Sigmoid colon (tissue), 7 donors: ENCODE data around the gene GRAMD1B. TPM values are rescaled to one million over a fixed set of nuclear protein-coding genes. Genes with fewer than 3 reads are reported as not detected.

Experiments used
- DNase-seq: peaks from one replicate; pipeline ENCODE4 v3.0.0-alpha.2; 2019
- H3K27ac ChIP-seq, 4 donors: fragments of 200-600 bp; sonication (generic); one replicate each; pipeline ENCODE4 v1.5.1; 2016 to 2019; ENCODE audit warnings: mild to moderate bottlenecking in 1 of 4
- H3K27me3 ChIP-seq, 3 donors: fragments of 200-600 bp; sonication (generic); one replicate each; pipeline ENCODE4 v1.5.1; 2019; ENCODE audit warnings: mild to moderate bottlenecking in 1 of 3
- H3K36me3 ChIP-seq, 4 donors: fragments of 200-600 bp; sonication (generic); one replicate each; pipeline ENCODE4 v1.5.1; 2016 to 2019
- H3K4me1 ChIP-seq, 4 donors: fragments of 200-600 bp; sonication (generic); one replicate each; pipeline ENCODE4 v1.5.1; 2017 to 2019
- H3K4me3 ChIP-seq, 4 donors: fragments of 200-600 bp; sonication (generic); one replicate each; pipeline ENCODE4 v1.5.1; 2017 to 2019; ENCODE audit warnings: mild to moderate bottlenecking in 2 of 4, moderate library complexity in 1 of 4
- H3K9me3 ChIP-seq, 4 donors: fragments of 200-600 bp in 3 of 4; sonication (generic) in 3 of 4; one replicate each; pipeline versions ENCODE4 v1.5.1 to v1.6.1; 2013 to 2019
- EP300 ChIP-seq, 4 donors: sonication (generic); formaldehyde crosslinking; IDR thresholded peaks; one replicate each; pipeline ENCODE4 v1.6.1; 2017; ENCODE audit warnings: antibody characterized with exemption in 4 of 4
- POLR2A ChIP-seq, 2 donors: fragments of 450-650 bp; IDR thresholded peaks; one replicate each; pipeline ENCODE4 v1.6.1; 2016; ENCODE audit warnings: antibody characterized with exemption in 2 of 2, mild to moderate bottlenecking in 2 of 2, moderate library complexity in 2 of 2
- POLR2AphosphoS5 ChIP-seq, 4 donors: sonication (generic); formaldehyde crosslinking; IDR thresholded peaks; one replicate each; pipeline ENCODE4 v1.6.1; 2017; ENCODE audit warnings: antibody characterized with exemption in 4 of 4
- WGBS, 2 donors: extraction: QIAGEN DNeasy Blood & Tissue Kit; methylation state at CpG; one replicate each; pipeline ENCODE4 v1.1.7; 2013; 5-methylcytosine and 5-hydroxymethylcytosine counted together
- intact Hi-C: fragments of 100-400 bp; cut with DNase I; formaldehyde crosslinking; loops from one replicate; pipeline ENCODE4 v1.15.1; 2023
- polyA plus RNA-seq, 3 donors: library from polyadenylated mRNA; stranded (reverse); fragments of 200-250 nt; gene quantifications; one replicate each; pipeline ENCODE4 v1.2.3, GENCODE V29; 2013
- total RNA-seq, 4 donors: library from RNA; depleted of rRNA; stranded (reverse); fragments of >200 nt; gene quantifications; one replicate each; pipeline ENCODE4 v1.1.0, GENCODE V29; 2016
- TF ChIP-seq, protein P1 (sequence below), 4 experiments: fragments of 450-650 bp in 3 of 4; fragments of 200-600 bp in 1 of 4; IDR thresholded peaks; one replicate each; pipeline ENCODE4 v1.5.1; 2016 to 2019; ENCODE audit warnings: antibody characterized with exemption in 4 of 4, mild to moderate bottlenecking in 3 of 4, moderate library complexity in 2 of 4
- donor health status: healthy with polysubstance abuse.
- donor health status: Bipolar disorder and iron deficiency.
- donor health status: healthy.

GRAMD1B gene
- total and polyA plus RNA-seq, 7 donors: 1.8 to 5.0 (median 3.5) TPM

DNA sequence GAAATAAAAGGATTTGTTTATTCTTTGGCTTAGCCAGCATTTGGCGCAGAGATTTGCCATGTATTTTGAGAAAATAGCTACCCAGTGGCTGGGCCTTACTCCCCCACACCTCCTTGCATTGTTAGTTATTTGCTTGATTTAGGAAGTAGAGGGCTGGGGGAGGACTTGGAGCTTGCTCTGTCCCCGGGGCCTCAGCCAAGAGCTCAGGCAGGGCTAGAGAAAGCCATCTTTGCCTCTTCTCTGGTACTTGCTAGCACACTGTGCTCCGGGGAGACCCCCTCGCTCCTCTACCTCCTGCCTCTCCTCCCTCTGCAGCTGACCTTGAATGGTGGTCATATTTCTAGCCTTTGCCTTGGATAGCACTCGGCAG, 131.3 kb downstream of the GRAMD1B start:
- Histone ChIP-seq H3K4me1 (peaks cover 0 to 19% (median 16%) of the 10 kb centered on the region in 4 donors), H3K36me3 (no peaks in the 10 kb centered on the region), H3K4me3 (no peak overlapping the region), H3K27me3 (no peaks in the 10 kb centered on the region), H3K27ac (peak overlapping the region in 2 of 4 donors; percentile 2 to 16), H3K9me3 (no peaks in the 10 kb centered on the region)
- 83 to 84% methylated on average over 5 of the region's 5 CpGs for WGBS, 2 donors
- intact Hi-C loops: no loop called here
- no peak for DNase-seq
- TF ChIP-seq EP300 (IDR thresholded peaks at IDR 0.05) (no peak), POLR2AphosphoS5 (IDR thresholded peaks at IDR 0.05) (no peak), POLR2A (IDR thresholded peaks at IDR 0.05) (no peak)
- TF ChIP-seq, protein P1, sequence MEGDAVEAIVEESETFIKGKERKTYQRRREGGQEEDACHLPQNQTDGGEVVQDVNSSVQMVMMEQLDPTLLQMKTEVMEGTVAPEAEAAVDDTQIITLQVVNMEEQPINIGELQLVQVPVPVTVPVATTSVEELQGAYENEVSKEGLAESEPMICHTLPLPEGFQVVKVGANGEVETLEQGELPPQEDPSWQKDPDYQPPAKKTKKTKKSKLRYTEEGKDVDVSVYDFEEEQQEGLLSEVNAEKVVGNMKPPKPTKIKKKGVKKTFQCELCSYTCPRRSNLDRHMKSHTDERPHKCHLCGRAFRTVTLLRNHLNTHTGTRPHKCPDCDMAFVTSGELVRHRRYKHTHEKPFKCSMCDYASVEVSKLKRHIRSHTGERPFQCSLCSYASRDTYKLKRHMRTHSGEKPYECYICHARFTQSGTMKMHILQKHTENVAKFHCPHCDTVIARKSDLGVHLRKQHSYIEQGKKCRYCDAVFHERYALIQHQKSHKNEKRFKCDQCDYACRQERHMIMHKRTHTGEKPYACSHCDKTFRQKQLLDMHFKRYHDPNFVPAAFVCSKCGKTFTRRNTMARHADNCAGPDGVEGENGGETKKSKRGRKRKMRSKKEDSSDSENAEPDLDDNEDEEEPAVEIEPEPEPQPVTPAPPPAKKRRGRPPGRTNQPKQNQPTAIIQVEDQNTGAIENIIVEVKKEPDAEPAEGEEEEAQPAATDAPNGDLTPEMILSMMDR (IDR thresholded peaks at IDR 0.05): no peak

DNA sequence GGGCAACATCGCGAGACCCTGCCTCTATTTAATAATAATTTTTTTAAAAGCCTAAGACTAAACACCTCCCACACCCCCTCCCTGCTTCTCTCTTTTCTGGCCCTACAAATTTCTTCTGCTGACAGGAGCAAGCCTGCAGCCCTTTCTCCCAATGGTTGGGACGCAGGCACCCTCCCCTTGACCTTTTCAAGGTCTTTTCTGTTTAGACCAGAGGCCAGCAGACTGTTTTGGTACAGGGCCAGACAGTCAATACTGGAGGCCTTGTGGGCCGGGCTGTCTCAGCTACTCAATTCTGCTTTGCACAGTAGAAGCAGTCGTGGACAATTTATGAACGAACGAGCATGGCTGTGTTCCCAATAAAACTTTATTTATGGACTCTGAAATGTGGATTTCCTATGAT, 132.1 kb downstream of the GRAMD1B start:
- intact Hi-C loops: no loop called here
- H3K27ac ChIP-seq: no peak overlapping the region
- H3K4me1 ChIP-seq: peaks cover 0 to 19% (median 16%) of the 10 kb centered on the region in 4 donors

DNA sequence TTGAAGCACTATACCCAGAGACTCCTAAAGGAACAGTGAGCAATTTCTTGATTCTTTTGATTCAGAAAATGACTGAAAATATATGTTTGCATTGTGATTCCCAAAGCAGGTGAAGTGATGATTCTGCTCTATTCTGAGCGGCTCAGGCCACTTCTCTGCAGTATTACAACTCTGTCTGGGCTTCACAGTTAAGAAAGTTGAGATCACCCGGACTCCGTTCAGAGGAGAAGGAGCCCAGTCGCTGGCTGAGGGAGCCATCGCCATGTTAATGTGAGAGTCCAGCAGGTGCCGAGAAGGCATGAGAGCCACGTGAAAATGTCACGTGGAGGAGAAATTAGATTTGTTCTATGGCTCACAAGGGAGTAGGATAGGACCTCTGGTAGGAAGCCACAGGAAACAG, 132.8 kb downstream of the GRAMD1B start:
- Histone ChIP-seq H3K27me3 (no peaks in the 10 kb centered on the region), H3K36me3 (no peaks in the 10 kb centered on the region), H3K4me1 (peaks cover 0 to 19% (median 16%) of the 10 kb centered on the region in 4 donors), H3K4me3 (no peak overlapping the region), H3K27ac (no peak overlapping the region), H3K9me3 (no peaks in the 10 kb centered on the region)
- TF ChIP-seq EP300 (IDR thresholded peaks at IDR 0.05) (no peak), POLR2A (IDR thresholded peaks at IDR 0.05) (no peak), POLR2AphosphoS5 (IDR thresholded peaks at IDR 0.05) (no peak)
- TF ChIP-seq, protein P1 (IDR thresholded peaks at IDR 0.05): no peak
- no peak for DNase-seq
- 91 to 95% methylated on average over 8 of the region's 8 CpGs for WGBS, 2 donors
- intact Hi-C loops: no loop called here

More for the DNA sequence above, 132.1 kb downstream of the GRAMD1B start:
- Histone ChIP-seq H3K27me3 (no peaks in the 10 kb centered on the region), H3K36me3 (no peaks in the 10 kb centered on the region), H3K9me3 (no peaks in the 10 kb centered on the region), H3K4me3 (no peak overlapping the region)
- no peak for DNase-seq
- TF ChIP-seq POLR2AphosphoS5 (IDR thresholded peaks at IDR 0.05): no peak
- no peak for TF ChIP-seq EP300 (IDR thresholded peaks at IDR 0.05)
- TF ChIP-seq POLR2A (IDR thresholded peaks at IDR 0.05): no peak
- TF ChIP-seq, protein P1 (IDR thresholded peaks at IDR 0.05): no peak
- WGBS, 2 donors: 72 to 80% methylated on average over 7 of the region's 7 CpGs

DNA sequence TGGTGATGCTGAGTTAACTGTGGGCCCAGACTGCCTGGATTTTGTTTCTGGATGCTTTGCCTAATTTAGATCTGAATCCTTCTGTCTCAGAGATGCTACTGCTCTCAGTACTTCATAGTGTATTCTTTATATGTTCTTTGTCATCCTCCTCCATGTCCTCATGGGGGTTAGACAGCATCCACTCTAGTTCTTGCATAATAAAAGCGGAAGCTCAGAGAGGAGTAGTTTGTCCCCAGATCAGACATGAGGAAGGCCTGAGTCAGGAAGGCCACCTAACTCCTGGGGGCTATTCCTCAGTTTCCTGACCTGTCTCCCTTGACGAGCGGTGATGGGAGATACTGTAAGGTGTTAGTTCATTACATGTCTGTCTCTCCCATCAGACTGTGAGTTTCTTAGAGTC, 134.2 kb downstream of the GRAMD1B start:
- TF ChIP-seq POLR2A (IDR thresholded peaks at IDR 0.05) (no peak), POLR2AphosphoS5 (IDR thresholded peaks at IDR 0.05) (no peak), EP300 (IDR thresholded peaks at IDR 0.05) (no peak)
- TF ChIP-seq, protein P1 (IDR thresholded peaks at IDR 0.05): no peak
- intact Hi-C loops: no loop called here
- Histone ChIP-seq H3K36me3 (no peaks in the 10 kb centered on the region), H3K9me3 (no peaks in the 10 kb centered on the region), H3K27me3 (no peaks in the 10 kb centered on the region), H3K27ac (no peak overlapping the region), H3K4me1 (peaks cover 0 to 19% (median 16%) of the 10 kb centered on the region in 4 donors), H3K4me3 (no peak overlapping the region)
- no peak for DNase-seq
- WGBS, 2 donors: 93 to 97% methylated on average over 3 of the region's 3 CpGs

DNA sequence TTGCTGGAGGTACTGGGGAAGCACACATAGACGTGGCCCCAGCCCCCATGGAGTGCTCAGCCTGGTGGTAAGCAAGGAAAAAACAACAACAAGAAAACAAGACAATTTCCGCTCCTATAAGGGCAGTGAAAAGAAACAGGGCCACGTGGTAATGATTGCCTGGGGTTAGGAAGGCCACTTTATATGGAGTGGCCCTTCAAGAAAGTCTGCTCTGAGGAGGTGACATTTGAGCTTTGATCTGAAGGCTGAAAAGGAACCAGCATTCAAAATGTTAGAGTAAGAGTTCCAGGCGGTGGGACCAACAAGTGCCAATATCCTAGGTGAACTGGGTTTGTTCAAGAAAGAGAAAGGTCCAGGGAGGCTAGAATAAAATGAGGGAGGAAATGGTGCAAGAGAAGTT, 136.8 kb downstream of the GRAMD1B start:
- DNase-seq: no peak
- no peak for TF ChIP-seq POLR2AphosphoS5 (IDR thresholded peaks at IDR 0.05)
- TF ChIP-seq POLR2A (IDR thresholded peaks at IDR 0.05): no peak
- no peak for TF ChIP-seq EP300 (IDR thresholded peaks at IDR 0.05)
- TF ChIP-seq, protein P1 (IDR thresholded peaks at IDR 0.05): no peak
- Histone ChIP-seq H3K27ac (no peak overlapping the region), H3K4me1 (no peaks in the 10 kb centered on the region), H3K36me3 (no peaks in the 10 kb centered on the region), H3K27me3 (no peaks in the 10 kb centered on the region), H3K4me3 (no peak overlapping the region), H3K9me3 (no peaks in the 10 kb centered on the region)
- intact Hi-C loops: no loop called here
- whole genome bisulfite sequencing, 2 donors: 78 to 80% methylated on average over 4 of the region's 4 CpGs
